ENCODE measurements around the gene GLO1. TPM values are rescaled to one million over a fixed set of nuclear protein-coding genes. Genes with fewer than 3 reads are reported as not detected.
A peak's percentile ranks its signal among the peaks of the same experiment; 100 is the strongest.

The GLO1 gene
- total RNA-seq, 4 donors from 2014 or later, result 43.5 to 124 (median 80.7) TPM

DNA sequence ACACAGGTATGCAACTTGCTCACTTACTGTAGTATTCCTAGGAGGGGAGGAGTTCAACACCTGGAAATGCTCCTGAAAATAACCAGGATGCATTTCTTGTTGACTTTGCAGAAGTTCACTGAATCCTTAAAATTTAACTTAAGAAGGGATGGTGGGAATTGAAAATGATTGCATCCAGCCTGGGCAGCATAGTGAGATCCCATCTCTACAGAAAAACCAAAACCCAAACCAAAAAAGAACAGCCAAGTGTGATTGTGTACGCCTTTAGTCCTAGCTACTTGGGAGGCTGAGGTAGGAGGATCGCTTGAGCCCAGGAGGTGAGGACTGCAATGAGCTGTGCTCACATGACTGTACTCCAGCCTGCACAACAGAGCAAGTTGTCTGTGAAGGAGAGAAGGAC is 13.9 kb upstream of the GLO1 start:
- Histone ChIP-seq H3K9me3 (no peaks in the 10 kb centered on the region), H3K27me3 (peaks cover 64% of the 10 kb centered on the region)

GRCh38 chr6:38715016-38715689 is 12.2 kb upstream of the GLO1 start, which contains the start of gene DNAH8:
Gene DNAH8, plus strand, starts transcription at chr6:38715311. Its CDS starts 7,499 bp downstream, at chr6:38722810.
- WGBS, result 19% methylated on average over 21 of the region's 44 CpGs
- Histone ChIP-seq H3K27me3 (peaks cover 58% of the 10 kb centered on the region), H3K4me1 (peaks cover 9% of the 10 kb centered on the region), H3K36me3 (no peaks in the 10 kb centered on the region), H3K9me3 (no peaks in the 10 kb centered on the region), H3K4me3 (peak within 1 kb of the TSS; percentile 40), H3K27ac (no peak within 1 kb of the TSS)
- DNase-seq (ENCODE audit: low spot score in 2 of 2), result no peak
- TF ChIP-seq, protein P1, sequence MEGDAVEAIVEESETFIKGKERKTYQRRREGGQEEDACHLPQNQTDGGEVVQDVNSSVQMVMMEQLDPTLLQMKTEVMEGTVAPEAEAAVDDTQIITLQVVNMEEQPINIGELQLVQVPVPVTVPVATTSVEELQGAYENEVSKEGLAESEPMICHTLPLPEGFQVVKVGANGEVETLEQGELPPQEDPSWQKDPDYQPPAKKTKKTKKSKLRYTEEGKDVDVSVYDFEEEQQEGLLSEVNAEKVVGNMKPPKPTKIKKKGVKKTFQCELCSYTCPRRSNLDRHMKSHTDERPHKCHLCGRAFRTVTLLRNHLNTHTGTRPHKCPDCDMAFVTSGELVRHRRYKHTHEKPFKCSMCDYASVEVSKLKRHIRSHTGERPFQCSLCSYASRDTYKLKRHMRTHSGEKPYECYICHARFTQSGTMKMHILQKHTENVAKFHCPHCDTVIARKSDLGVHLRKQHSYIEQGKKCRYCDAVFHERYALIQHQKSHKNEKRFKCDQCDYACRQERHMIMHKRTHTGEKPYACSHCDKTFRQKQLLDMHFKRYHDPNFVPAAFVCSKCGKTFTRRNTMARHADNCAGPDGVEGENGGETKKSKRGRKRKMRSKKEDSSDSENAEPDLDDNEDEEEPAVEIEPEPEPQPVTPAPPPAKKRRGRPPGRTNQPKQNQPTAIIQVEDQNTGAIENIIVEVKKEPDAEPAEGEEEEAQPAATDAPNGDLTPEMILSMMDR (IDR thresholded peaks at IDR 0.05), result no peak
- TF ChIP-seq EP300 (IDR thresholded peaks at IDR 0.05), result no peak
- TF ChIP-seq POLR2AphosphoS5 (IDR thresholded peaks at IDR 0.05), result no peak
- TF ChIP-seq POLR2A (IDR thresholded peaks at IDR 0.05), result no peak

More for the DNA sequence above, 13.9 kb upstream of the GLO1 start:
- no peak for DNase-seq (ENCODE audit: low spot score in 2 of 2)
- WGBS, result 89% methylated on average over 2 of the region's 2 CpGs
- Histone ChIP-seq H3K4me3 (no peak overlapping the region), H3K36me3 (no peaks in the 10 kb centered on the region), H3K27ac (no peak overlapping the region), H3K4me1 (peaks cover 9% of the 10 kb centered on the region)
- TF ChIP-seq EP300 (IDR thresholded peaks at IDR 0.05) (no peak), POLR2AphosphoS5 (IDR thresholded peaks at IDR 0.05) (no peak)

GRCh38 chr6:38714239-38715015 is 11.5 kb upstream of the GLO1 start:
- WGBS, result 19% methylated on average over 4 of the region's 4 CpGs
- Histone ChIP-seq H3K27ac (no peak overlapping the region), H3K27me3 (peaks cover 51% of the 10 kb centered on the region), H3K9me3 (no peaks in the 10 kb centered on the region), H3K4me1 (peaks cover 9% of the 10 kb centered on the region), H3K36me3 (no peaks in the 10 kb centered on the region), H3K4me3 (peak overlapping the region; percentile 40)
- no peak for DNase-seq (ENCODE audit: low spot score in 2 of 2)
- no peak for TF ChIP-seq EP300 (IDR thresholded peaks at IDR 0.05)
- TF ChIP-seq, protein P1 (IDR thresholded peaks at IDR 0.05), result no peak
- no peak for TF ChIP-seq POLR2AphosphoS5 (IDR thresholded peaks at IDR 0.05)
- TF ChIP-seq POLR2A (IDR thresholded peaks at IDR 0.05), result no peak

GRCh38 chr6:38713812-38714211 is 10.9 kb upstream of the GLO1 start:
- H3K4me3 ChIP-seq, result no peak overlapping the region

GRCh38 chr6:38708496-38708895 is 5.6 kb upstream of the GLO1 start:
- H3K36me3 ChIP-seq, result no peaks in the 10 kb centered on the region
- TF ChIP-seq POLR2A (IDR thresholded peaks at IDR 0.05), result no peak
- no peak for DNase-seq (ENCODE audit: low spot score in 2 of 2)
- H3K4me1 ChIP-seq, result no peaks in the 10 kb centered on the region
- H3K27me3 ChIP-seq, result peaks cover 4% of the 10 kb centered on the region
- 55% methylated on average over 2 of the region's 2 CpGs for WGBS
- H3K9me3 ChIP-seq, result no peaks in the 10 kb centered on the region
- H3K27ac ChIP-seq, result no peak overlapping the region
- no peak overlapping the region for H3K4me3 ChIP-seq

More at GRCh38 chr6:38713812-38714211, 10.9 kb upstream of the GLO1 start:
- H3K27ac ChIP-seq, result no peak overlapping the region
- no peaks in the 10 kb centered on the region for H3K9me3 ChIP-seq
- H3K27me3 ChIP-seq, result peaks cover 45% of the 10 kb centered on the region
- WGBS, result 52% methylated on average over 6 of the region's 6 CpGs
- no peaks in the 10 kb centered on the region for H3K36me3 ChIP-seq
- no peak for DNase-seq (ENCODE audit: low spot score in 2 of 2)
- TF ChIP-seq EP300 (IDR thresholded peaks at IDR 0.05), result no peak
- TF ChIP-seq POLR2A (IDR thresholded peaks at IDR 0.05), result no peak
- TF ChIP-seq, protein P1 (IDR thresholded peaks at IDR 0.05), result no peak
- TF ChIP-seq POLR2AphosphoS5 (IDR thresholded peaks at IDR 0.05), result no peak
- peaks cover 9% of the 10 kb centered on the region for H3K4me1 ChIP-seq

DNA sequence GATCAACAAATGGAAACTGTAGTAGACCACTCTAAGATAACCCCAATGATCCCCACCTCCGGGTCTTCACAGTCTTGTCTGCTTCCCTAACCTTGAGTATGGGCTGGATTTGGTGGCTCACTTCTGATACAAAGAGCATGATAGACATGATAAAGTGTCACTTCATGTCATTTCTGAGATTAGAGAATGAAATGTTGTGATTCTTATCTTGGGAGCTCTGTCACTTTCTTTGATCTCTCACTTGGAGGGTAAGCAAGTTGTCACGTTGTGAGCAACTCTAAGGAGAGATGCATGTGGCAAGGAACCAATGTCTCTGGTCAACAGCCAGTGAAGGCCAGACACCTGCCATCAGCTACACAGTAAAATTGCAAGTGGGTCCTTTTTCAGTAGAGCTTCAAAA is 3.0 kb upstream of the GLO1 start:
- H3K36me3 ChIP-seq, result no peaks in the 10 kb centered on the region
- H3K27ac ChIP-seq, result no peak overlapping the region
- H3K4me3 ChIP-seq, result no peak overlapping the region
- peaks cover 10% of the 10 kb centered on the region for H3K4me1 ChIP-seq
- WGBS, result 66% methylated on average over 2 of the region's 2 CpGs
- H3K27me3 ChIP-seq, result no peaks in the 10 kb centered on the region
- no peak for TF ChIP-seq EP300 (IDR thresholded peaks at IDR 0.05)
- no peak for TF ChIP-seq POLR2A (IDR thresholded peaks at IDR 0.05)
- TF ChIP-seq, protein P1 (IDR thresholded peaks at IDR 0.05), result no peak
- no peak for TF ChIP-seq POLR2AphosphoS5 (IDR thresholded peaks at IDR 0.05)
- DNase-seq (ENCODE audit: low spot score in 2 of 2), result no peak
- no peaks in the 10 kb centered on the region for H3K9me3 ChIP-seq
